Activated CD8-positive, alpha-beta T cell treated with anti-CD3 and anti-CD28 coated beads for 36 hours (primary cell): ENCODE measurements around the gene PNPLA7. TPM values are rescaled to one million over a fixed set of nuclear protein-coding genes. Genes with fewer than 3 reads are reported as not detected.
"Not testable (repeated sequence)": the region's sequence is repeated elsewhere in the genome, so short reads cannot be mapped to it uniquely, and the experiment has no call there.

ENCODE experiments used
- ATAC-seq: fragments of 200-7000 bp; cut with Tn5 transposase; one replicate; pipeline ENCODE4 v1.10.0; 2021; ENCODE audit warnings: mild to moderate bottlenecking, moderate library complexity
- CTCF ChIA-PET: fragments of 350-600 bp; sonication (Branson Sonifier 250); formaldehyde crosslinking; loops from one replicate; lab custom pipeline; 2021; ENCODE audit warnings: antibody characterized with exemption; lab: Charles Lee
- POLR2A ChIA-PET: fragments of 350-600 bp; sonication (Branson Sonifier 250); formaldehyde crosslinking; loops from one replicate; lab custom pipeline; 2021; ENCODE audit warnings: antibody characterized with exemption; lab: Charles Lee
- DNase-seq: peaks from one replicate; pipeline ENCODE4 v3.0.0-alpha.2; 2020
- H3K27ac Mint-ChIP-seq: one replicate; pipeline ENCODE4 v1.8.0; 2021; ENCODE audit warnings: mild to moderate bottlenecking, mixed read lengths
- H3K27me3 Mint-ChIP-seq: one replicate; pipeline ENCODE4 v1.8.0; 2021; ENCODE audit warnings: mixed read lengths
- H3K36me3 Mint-ChIP-seq: one replicate; pipeline ENCODE4 v1.8.0; 2021; ENCODE audit warnings: low read depth, mixed read lengths
- H3K4me1 Mint-ChIP-seq: one replicate; pipeline ENCODE4 v1.8.0; 2021; ENCODE audit warnings: low read depth, mixed read lengths
- H3K4me3 Mint-ChIP-seq: one replicate; pipeline ENCODE4 v1.8.0; 2021; ENCODE audit warnings: mild to moderate bottlenecking, moderate library complexity, mixed read lengths
- H3K9me3 Mint-ChIP-seq: one replicate; pipeline ENCODE4 v1.8.0; 2021; ENCODE audit warnings: mixed read lengths
- intact Hi-C: fragments of 100-400 bp; cut with micrococcal nuclease; formaldehyde crosslinking; loops from one replicate; pipeline ENCODE4 v1.10.0; 2022
- total RNA-seq, 2 experiments: library from RNA; stranded (reverse); gene quantifications; one replicate each; pipeline ENCODE4 v1.2.3, GENCODE V29; 2021
- TF ChIP-seq, protein P1 (sequence below): fragments of 200-600 bp; IDR thresholded peaks from one replicate; pipeline ENCODE4 v1.8.0; 2022; ENCODE audit warnings: antibody characterized with exemption, mild to moderate bottlenecking

Gene PNPLA7
- total RNA-seq, 2 experiments from 2014 or later = 4.8 to 5.0 TPM

DNA sequence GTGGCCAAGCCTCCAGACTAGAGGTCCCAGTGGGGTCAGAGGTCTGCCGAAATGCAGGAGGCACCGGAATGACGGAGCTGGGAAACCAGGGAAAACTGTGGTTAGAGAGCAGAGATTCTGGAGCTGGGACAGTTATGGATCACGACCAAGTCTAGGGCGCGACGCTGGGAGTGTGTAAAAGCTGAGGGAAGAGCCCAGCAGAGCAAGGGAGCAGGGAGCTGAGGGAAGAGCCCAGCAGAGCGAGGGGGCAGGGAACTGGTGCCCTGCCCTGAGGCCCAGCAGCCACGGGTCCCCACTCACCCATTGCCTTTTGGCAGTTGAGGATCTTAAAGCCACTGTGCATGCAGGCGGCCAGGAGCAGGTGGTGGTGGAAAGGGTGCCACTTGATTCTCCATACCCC is 13.9 kb upstream of the PNPLA7 start:
- ATAC-seq (no peak), DNase-seq (no peak)
- Mint-ChIP-seq H3K9me3 (no peaks in the 10 kb centered on the region), H3K4me3 (no peak overlapping the region), H3K4me1 (peaks cover 3% of the 10 kb centered on the region), H3K36me3 (peaks cover 27% of the 10 kb centered on the region), H3K27ac (no peak overlapping the region), H3K27me3 (no peaks in the 10 kb centered on the region)
- ChIA-PET POLR2A (no interaction called here), CTCF (interaction anchor here (0.6 kb wide), 1 partner anchor 71 kb away, joined by 3 read pairs; no protein-coding TSS in a partner anchor)
- TF ChIP-seq, protein P1, sequence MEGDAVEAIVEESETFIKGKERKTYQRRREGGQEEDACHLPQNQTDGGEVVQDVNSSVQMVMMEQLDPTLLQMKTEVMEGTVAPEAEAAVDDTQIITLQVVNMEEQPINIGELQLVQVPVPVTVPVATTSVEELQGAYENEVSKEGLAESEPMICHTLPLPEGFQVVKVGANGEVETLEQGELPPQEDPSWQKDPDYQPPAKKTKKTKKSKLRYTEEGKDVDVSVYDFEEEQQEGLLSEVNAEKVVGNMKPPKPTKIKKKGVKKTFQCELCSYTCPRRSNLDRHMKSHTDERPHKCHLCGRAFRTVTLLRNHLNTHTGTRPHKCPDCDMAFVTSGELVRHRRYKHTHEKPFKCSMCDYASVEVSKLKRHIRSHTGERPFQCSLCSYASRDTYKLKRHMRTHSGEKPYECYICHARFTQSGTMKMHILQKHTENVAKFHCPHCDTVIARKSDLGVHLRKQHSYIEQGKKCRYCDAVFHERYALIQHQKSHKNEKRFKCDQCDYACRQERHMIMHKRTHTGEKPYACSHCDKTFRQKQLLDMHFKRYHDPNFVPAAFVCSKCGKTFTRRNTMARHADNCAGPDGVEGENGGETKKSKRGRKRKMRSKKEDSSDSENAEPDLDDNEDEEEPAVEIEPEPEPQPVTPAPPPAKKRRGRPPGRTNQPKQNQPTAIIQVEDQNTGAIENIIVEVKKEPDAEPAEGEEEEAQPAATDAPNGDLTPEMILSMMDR = no peak
- intact Hi-C loops = no loop called here

DNA sequence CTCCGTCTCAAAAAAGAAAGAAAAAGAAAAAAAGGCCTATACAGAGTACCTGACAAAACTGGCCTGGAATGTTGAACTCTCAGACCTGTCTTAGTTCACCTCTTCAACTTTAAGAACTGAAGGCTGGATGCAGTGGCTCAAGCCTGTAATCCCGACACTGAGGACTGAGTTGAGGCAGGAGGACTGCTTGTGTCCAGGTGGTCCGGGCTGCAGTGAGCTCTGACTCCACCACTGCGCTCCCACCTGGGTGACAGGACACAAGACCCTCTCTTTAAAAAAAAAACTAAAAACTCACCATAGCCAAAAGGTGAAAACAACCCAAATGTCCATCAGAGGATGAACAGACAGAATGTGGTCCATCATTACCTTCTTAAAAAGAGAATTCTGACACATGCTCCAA is 7.9 kb upstream of the PNPLA7 start:
- peaks cover 3% of the 10 kb centered on the region for H3K4me1 Mint-ChIP-seq
- H3K4me3 Mint-ChIP-seq = no peak overlapping the region
- no peak for ATAC-seq
- H3K27me3 Mint-ChIP-seq = no peaks in the 10 kb centered on the region
- ChIA-PET POLR2A (interaction anchor here (0.6 kb wide), 1 partner anchor 281 kb away, joined by 4 read pairs; no protein-coding TSS in a partner anchor), CTCF (interaction anchor here (1.0 to 1.2 kb wide), 2 partner anchors 21 to 30 kb away, joined by 3 to 4 read pairs; no protein-coding TSS in a partner anchor)
- H3K9me3 Mint-ChIP-seq = no peaks in the 10 kb centered on the region
- H3K27ac Mint-ChIP-seq = no peak overlapping the region
- TF ChIP-seq, protein P1 = no peak
- no peak for DNase-seq
- intact Hi-C loops = no loop called here
- peaks cover 25% of the 10 kb centered on the region for H3K36me3 Mint-ChIP-seq

GRCh38 chr9:137556069-137556838 is 6.1 kb upstream of the PNPLA7 start:
- ChIA-PET POLR2A (no interaction called here), CTCF (no interaction called here)
- DNase-seq (no peak), ATAC-seq (no peak)
- intact Hi-C loops = no loop called here
- Mint-ChIP-seq H3K27me3 (no peaks in the 10 kb centered on the region), H3K9me3 (no peaks in the 10 kb centered on the region), H3K27ac (no peak overlapping the region), H3K36me3 (peaks cover 26% of the 10 kb centered on the region), H3K4me3 (no peak overlapping the region), H3K4me1 (peaks cover 7% of the 10 kb centered on the region)
- TF ChIP-seq, protein P1 = no peak

- H3K36me3 Mint-ChIP-seq = peaks cover 25% of the 10 kb centered on the region
- CTCF ChIA-PET = no interaction called here
- DNase-seq = no peak
- intact Hi-C loops = no loop called here
- TF ChIP-seq, protein P1 = no peak
- ATAC-seq = no peak
- H3K9me3 Mint-ChIP-seq = no peaks in the 10 kb centered on the region
- POLR2A ChIA-PET = no interaction called here
- no peaks in the 10 kb centered on the region for H3K27me3 Mint-ChIP-seq
- no peak overlapping the region for H3K4me3 Mint-ChIP-seq
- no peak overlapping the region for H3K27ac Mint-ChIP-seq
- H3K4me1 Mint-ChIP-seq = peaks cover 9% of the 10 kb centered on the region
Measured at GRCh38 chr9:137555179-137555578, 5.0 kb upstream of the PNPLA7 start.

DNA sequence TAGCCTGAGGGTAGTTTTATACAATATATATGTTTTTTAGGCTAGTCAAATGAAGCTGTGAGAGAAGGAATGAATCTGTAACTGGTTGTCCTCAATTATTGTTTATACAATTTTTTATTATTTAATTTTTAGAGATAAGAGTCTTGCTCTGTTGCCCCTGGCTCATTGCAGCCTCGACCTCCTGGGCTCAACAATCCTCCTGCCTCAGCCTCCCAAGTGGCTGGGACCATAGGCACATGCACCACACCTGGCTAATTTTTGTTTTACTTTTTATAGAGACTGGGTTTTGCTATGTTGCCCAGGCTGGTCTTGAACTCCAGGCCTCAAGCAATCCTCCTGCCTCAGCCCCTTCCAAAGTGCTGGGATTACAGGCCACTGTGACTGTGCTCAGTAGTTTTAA is 4.1 kb upstream of the PNPLA7 start:
- Mint-ChIP-seq H3K27ac (peak overlapping the region; percentile 24), H3K4me3 (no peak overlapping the region), H3K27me3 (no peaks in the 10 kb centered on the region), H3K9me3 (no peaks in the 10 kb centered on the region), H3K36me3 (peaks cover 18% of the 10 kb centered on the region), H3K4me1 (peaks cover 14% of the 10 kb centered on the region)
- intact Hi-C loops = no loop called here
- ChIA-PET CTCF (no interaction called here), POLR2A (no interaction called here)
- ATAC-seq (no peak), DNase-seq (no peak)
- TF ChIP-seq, protein P1 = no peak

- Mint-ChIP-seq H3K4me1 (peaks cover 14% of the 10 kb centered on the region), H3K36me3 (peaks cover 18% of the 10 kb centered on the region), H3K4me3 (peak overlapping the region; percentile 16)
- POLR2A ChIA-PET, H3K9me3 Mint-ChIP-seq, H3K27me3 Mint-ChIP-seq, H3K27ac Mint-ChIP-seq, DNase-seq, ATAC-seq, intact Hi-C loops: not testable (repeated sequence)
- CTCF ChIA-PET = interaction anchor here (0.9 to 2.8 kb wide), 2 partner anchors 26 to 29 kb away, joined by 3 to 11 read pairs; partner anchors contain the start of gene DPH7
Measured at GRCh38 chr9:137553654-137554053, 3.5 kb upstream of the PNPLA7 start.
